ENCODE measurements around the gene CCDC91.

DNA sequence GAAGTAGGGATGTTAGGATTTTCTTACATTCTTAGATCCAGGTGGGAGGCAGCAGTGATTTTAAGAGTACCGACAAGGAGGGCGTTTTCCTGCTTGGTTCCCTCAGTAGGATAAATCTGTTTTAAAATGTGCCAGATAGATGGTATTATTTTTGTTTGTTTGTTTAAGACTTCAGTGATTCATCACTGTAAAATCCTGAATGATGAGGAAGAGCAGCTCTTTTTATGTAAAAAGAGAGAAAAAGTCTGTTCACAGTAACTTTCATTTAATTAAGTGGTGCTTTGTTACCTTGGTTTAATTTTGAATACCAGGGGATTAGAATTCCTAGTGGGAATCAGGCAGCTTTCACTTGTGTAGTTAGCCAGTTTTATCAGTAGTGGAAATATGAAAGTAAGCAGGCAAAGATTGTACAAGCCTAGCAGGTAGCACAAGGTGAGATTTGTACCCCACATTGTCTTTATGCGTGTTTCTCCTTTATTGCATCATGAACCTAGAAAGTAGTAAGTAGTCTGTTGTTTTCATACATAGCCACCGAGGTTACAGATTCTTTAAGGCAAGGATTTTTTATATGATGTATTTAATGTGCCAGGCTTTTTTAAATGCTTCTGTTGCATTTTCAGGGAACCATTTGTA lies 349.6 kb downstream of the CCDC91 start:
- TF ChIP-seq, protein P1, sequence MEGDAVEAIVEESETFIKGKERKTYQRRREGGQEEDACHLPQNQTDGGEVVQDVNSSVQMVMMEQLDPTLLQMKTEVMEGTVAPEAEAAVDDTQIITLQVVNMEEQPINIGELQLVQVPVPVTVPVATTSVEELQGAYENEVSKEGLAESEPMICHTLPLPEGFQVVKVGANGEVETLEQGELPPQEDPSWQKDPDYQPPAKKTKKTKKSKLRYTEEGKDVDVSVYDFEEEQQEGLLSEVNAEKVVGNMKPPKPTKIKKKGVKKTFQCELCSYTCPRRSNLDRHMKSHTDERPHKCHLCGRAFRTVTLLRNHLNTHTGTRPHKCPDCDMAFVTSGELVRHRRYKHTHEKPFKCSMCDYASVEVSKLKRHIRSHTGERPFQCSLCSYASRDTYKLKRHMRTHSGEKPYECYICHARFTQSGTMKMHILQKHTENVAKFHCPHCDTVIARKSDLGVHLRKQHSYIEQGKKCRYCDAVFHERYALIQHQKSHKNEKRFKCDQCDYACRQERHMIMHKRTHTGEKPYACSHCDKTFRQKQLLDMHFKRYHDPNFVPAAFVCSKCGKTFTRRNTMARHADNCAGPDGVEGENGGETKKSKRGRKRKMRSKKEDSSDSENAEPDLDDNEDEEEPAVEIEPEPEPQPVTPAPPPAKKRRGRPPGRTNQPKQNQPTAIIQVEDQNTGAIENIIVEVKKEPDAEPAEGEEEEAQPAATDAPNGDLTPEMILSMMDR (tag by site-specific recombination; IDR thresholded peaks at IDR 0.05) = no peak
- TF ChIP-seq ZNF843 (tag by site-specific recombination; IDR thresholded peaks at IDR 0.05) (no peak), ZNF37A (tag by site-specific recombination; IDR thresholded peaks at IDR 0.05) (no peak), HOXD13 (CRISPR knock-in tag; IDR thresholded peaks at IDR 0.05; ENCODE audit: borderline replicate concordance) (no peak), SALL2 (tag by site-specific recombination; IDR thresholded peaks at IDR 0.05; ENCODE audit: borderline replicate concordance) (no peak), ZNF274 (IDR thresholded peaks at IDR 0.05; ENCODE audit: low read length) (no peak), ZNF274 (tag by site-specific recombination; IDR thresholded peaks at IDR 0.05; ENCODE audit: borderline replicate concordance) (no peak), ZNF624 (tag by site-specific recombination; IDR thresholded peaks at IDR 0.05) (no peak), YY1 (tag by site-specific recombination; IDR thresholded peaks at IDR 0.05) (no peak), ZNF311 (tag by site-specific recombination; IDR thresholded peaks at IDR 0.05; ENCODE audit: borderline replicate concordance) (no peak), ZNF747 (tag by site-specific recombination; IDR thresholded peaks at IDR 0.05) (no peak)
- TF ChIP-seq, protein P2, sequence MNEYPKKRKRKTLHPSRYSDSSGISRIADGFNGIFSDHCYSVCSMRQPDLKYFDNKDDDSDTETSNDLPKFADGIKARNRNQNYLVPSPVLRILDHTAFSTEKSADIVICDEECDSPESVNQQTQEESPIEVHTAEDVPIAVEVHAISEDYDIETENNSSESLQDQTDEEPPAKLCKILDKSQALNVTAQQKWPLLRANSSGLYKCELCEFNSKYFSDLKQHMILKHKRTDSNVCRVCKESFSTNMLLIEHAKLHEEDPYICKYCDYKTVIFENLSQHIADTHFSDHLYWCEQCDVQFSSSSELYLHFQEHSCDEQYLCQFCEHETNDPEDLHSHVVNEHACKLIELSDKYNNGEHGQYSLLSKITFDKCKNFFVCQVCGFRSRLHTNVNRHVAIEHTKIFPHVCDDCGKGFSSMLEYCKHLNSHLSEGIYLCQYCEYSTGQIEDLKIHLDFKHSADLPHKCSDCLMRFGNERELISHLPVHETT (tag by site-specific recombination; IDR thresholded peaks at IDR 0.05) = no peak
- TF ChIP-seq, protein P3, sequence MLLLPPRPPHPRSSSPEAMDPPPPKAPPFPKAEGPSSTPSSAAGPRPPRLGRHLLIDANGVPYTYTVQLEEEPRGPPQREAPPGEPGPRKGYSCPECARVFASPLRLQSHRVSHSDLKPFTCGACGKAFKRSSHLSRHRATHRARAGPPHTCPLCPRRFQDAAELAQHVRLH (tag by site-specific recombination; IDR thresholded peaks at IDR 0.05) = no peak
- TF ChIP-seq, protein P4, sequence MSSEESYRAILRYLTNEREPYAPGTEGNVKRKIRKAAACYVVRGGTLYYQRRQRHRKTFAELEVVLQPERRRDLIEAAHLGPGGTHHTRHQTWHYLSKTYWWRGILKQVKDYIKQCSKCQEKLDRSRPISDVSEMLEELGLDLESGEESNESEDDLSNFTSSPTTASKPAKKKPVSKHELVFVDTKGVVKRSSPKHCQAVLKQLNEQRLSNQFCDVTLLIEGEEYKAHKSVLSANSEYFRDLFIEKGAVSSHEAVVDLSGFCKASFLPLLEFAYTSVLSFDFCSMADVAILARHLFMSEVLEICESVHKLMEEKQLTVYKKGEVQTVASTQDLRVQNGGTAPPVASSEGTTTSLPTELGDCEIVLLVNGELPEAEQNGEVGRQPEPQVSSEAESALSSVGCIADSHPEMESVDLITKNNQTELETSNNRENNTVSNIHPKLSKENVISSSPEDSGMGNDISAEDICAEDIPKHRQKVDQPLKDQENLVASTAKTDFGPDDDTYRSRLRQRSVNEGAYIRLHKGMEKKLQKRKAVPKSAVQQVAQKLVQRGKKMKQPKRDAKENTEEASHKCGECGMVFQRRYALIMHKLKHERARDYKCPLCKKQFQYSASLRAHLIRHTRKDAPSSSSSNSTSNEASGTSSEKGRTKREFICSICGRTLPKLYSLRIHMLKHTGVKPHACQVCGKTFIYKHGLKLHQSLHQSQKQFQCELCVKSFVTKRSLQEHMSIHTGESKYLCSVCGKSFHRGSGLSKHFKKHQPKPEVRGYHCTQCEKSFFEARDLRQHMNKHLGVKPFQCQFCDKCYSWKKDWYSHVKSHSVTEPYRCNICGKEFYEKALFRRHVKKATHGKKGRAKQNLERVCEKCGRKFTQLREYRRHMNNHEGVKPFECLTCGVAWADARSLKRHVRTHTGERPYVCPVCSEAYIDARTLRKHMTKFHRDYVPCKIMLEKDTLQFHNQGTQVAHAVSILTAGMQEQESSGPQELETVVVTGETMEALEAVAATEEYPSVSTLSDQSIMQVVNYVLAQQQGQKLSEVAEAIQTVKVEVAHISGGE (tag by site-specific recombination; conservative IDR thresholded peaks at IDR 0.05; ENCODE audit: low read depth) = no peak

Data from HEK293 (cell line).